Aorta (tissue), 5 donors: ENCODE measurements around the gene CRYGN. TPM values are rescaled to one million over a fixed set of nuclear protein-coding genes. Genes with fewer than 3 reads are reported as not detected.

Experiments used
- ATAC-seq: fragments of 200-7000 bp; cut with Tn5 transposase; one replicate; pipeline ENCODE4 v1.9.1; 2022; ENCODE audit warnings: moderate library complexity; ENCODE audit not compliant: low FRiP score
- DNase-seq, 2 donors: peaks; one replicate each; pipeline ENCODE4 v3.0.0-alpha.2; 2020
- H3K27ac ChIP-seq, 2 donors: one replicate each; pipeline ENCODE4 v1.5.1; 2013; ENCODE audit warnings: low read length in 2 of 2, mild to moderate bottlenecking in 2 of 2, moderate library complexity in 2 of 2, control low read depth in 1 of 2, inconsistent platforms in 1 of 2, low read depth in 1 of 2
- H3K27me3 ChIP-seq, 2 donors: one replicate each; pipeline ENCODE4 v1.6.1; 2013; ENCODE audit warnings: control low read depth in 1 of 2, low read length in 1 of 2, mild to moderate bottlenecking in 1 of 2, moderate library complexity in 1 of 2; ENCODE audit not compliant: insufficient read depth in 2 of 2, control insufficient read depth in 1 of 2
- H3K36me3 ChIP-seq, 2 donors: one replicate each; pipeline ENCODE4 v1.6.1; 2013; ENCODE audit warnings: control low read depth in 1 of 2, low read length in 1 of 2, mild to moderate bottlenecking in 1 of 2; ENCODE audit not compliant: insufficient read depth in 2 of 2, control insufficient read depth in 1 of 2
- H3K4me1 ChIP-seq, 2 donors: one replicate each; pipeline ENCODE4 v1.6.1; 2013; ENCODE audit warnings: low read length in 2 of 2, control low read depth in 1 of 2, mild to moderate bottlenecking in 1 of 2, moderate library complexity in 1 of 2; ENCODE audit not compliant: insufficient read depth in 2 of 2, control insufficient read depth in 1 of 2
- H3K4me3 ChIP-seq, 2 donors: one replicate each; pipeline ENCODE4 v1.5.1; 2013; ENCODE audit warnings: low read length in 2 of 2, control low read depth in 1 of 2, mild to moderate bottlenecking in 1 of 2
- H3K9me3 ChIP-seq: one replicate; pipeline ENCODE4 v1.6.1; 2013; ENCODE audit warnings: mild to moderate bottlenecking, low read length; ENCODE audit not compliant: control insufficient read depth
- WGBS, 2 donors: extraction: QIAGEN DNeasy Blood & Tissue Kit; methylation state at CpG; one replicate each; pipeline ENCODE4 v1.1.7; 2013; 5-methylcytosine and 5-hydroxymethylcytosine counted together
- intact Hi-C, 2 donors: fragments of 100-400 bp; cut with DNase I; formaldehyde crosslinking; loops; one replicate each; pipeline versions ENCODE4 v1.14.2 to v1.15.0; 2022
- polyA plus RNA-seq, 2 donors: library from polyadenylated mRNA; stranded (reverse); fragments of 200-250 nt; gene quantifications; one replicate each; pipeline ENCODE4 v1.2.3, GENCODE V29; 2013
- total RNA-seq, 2 donors: library from RNA; stranded (reverse); fragmentation: NEBNext Ultra II Directional; extraction: Animal tissue kit (Norgen Biotek cat#: 25700); gene quantifications; one replicate each; pipeline ENCODE4 v1.2.1, GENCODE V29; 2021
- donor health status: healthy with polysubstance abuse.
- donor health status: Bipolar disorder and iron deficiency.
- donor health status: DM: no; HTN: no; CAD: no.
- donor health status: DM: no; HTN: no; CAD: no.
- donor health status: DM: yes; HTN: yes; CAD: no.

CRYGN gene
- total and polyA plus RNA-seq, 4 donors, result 0.56 to 1.7 (median 1.1) TPM

GRCh38 chr7:151416941-151417315 lies 23.0 kb downstream of the CRYGN start:
- no peaks in the 10 kb centered on the region for H3K36me3 ChIP-seq
- peaks cover 6% of the 10 kb centered on the region for H3K9me3 ChIP-seq
- no peak overlapping the region for H3K4me3 ChIP-seq
- no peaks in the 10 kb centered on the region for H3K4me1 ChIP-seq
- intact Hi-C loops, result no loop called here
- H3K27me3 ChIP-seq, result no peaks in the 10 kb centered on the region
- no peak for DNase-seq
- 63 to 78% methylated on average over 11 of the region's 11 CpGs for WGBS, 2 donors
- no peak for ATAC-seq
- no peak overlapping the region for H3K27ac ChIP-seq

- H3K36me3 ChIP-seq, result no peaks in the 10 kb centered on the region
- WGBS, 2 donors, result 90 to 91% methylated on average over 10 of the region's 10 CpGs
- DNase-seq, result peak; percentile 9 to 51
- no peak overlapping the region for H3K27ac ChIP-seq
- no peaks in the 10 kb centered on the region for H3K27me3 ChIP-seq
- no peak for ATAC-seq
- H3K4me3 ChIP-seq, result no peak overlapping the region
- no peaks in the 10 kb centered on the region for H3K4me1 ChIP-seq
- intact Hi-C loops, result no loop called here
- H3K9me3 ChIP-seq, result peaks cover 5% of the 10 kb centered on the region
These were observed 23.6 kb downstream of the CRYGN start for GRCh38 chr7:151416112-151416940.

GRCh38 chr7:151415375-151416105 lies 24.4 kb downstream of the CRYGN start:
- H3K36me3 ChIP-seq, result no peaks in the 10 kb centered on the region
- no peaks in the 10 kb centered on the region for H3K4me1 ChIP-seq
- no peak overlapping the region for H3K27ac ChIP-seq
- peaks cover 5% of the 10 kb centered on the region for H3K9me3 ChIP-seq
- H3K4me3 ChIP-seq, result no peak overlapping the region
- 80 to 81% methylated on average over 3 of the region's 3 CpGs for WGBS, 2 donors
- DNase-seq, result peak in 1 of 2 donors; percentile 33
- intact Hi-C loops, result no loop called here
- no peak for ATAC-seq
- H3K27me3 ChIP-seq, result no peaks in the 10 kb centered on the region

GRCh38 chr7:151413241-151413640 lies 26.7 kb downstream of the CRYGN start:
- H3K4me3 ChIP-seq, result no peak overlapping the region
- intact Hi-C loops, result no loop called here
- no peak for ATAC-seq

GRCh38 chr7:151412318-151412717 lies 27.6 kb downstream of the CRYGN start:
- H3K36me3 ChIP-seq, result no peaks in the 10 kb centered on the region
- no peak overlapping the region for H3K27ac ChIP-seq
- H3K27me3 ChIP-seq, result peaks cover 0 to 2% of the 10 kb centered on the region in 2 donors
- no peaks in the 10 kb centered on the region for H3K4me1 ChIP-seq
- WGBS, 2 donors, result 80 to 83% methylated on average over 4 of the region's 4 CpGs
- H3K4me3 ChIP-seq, result no peak overlapping the region
- no peak for DNase-seq
- no peak for ATAC-seq
- intact Hi-C loops, result no loop called here
- no peaks in the 10 kb centered on the region for H3K9me3 ChIP-seq

More at GRCh38 chr7:151413241-151413640, 26.7 kb downstream of the CRYGN start:
- no peaks in the 10 kb centered on the region for H3K9me3 ChIP-seq
- no peak for DNase-seq
- H3K4me1 ChIP-seq, result no peaks in the 10 kb centered on the region
- H3K27ac ChIP-seq, result no peak overlapping the region
- no peaks in the 10 kb centered on the region for H3K36me3 ChIP-seq
- H3K27me3 ChIP-seq, result peaks cover 0 to 2% of the 10 kb centered on the region in 2 donors
- WGBS, 2 donors, result 94 to 98% methylated on average over 4 of the region's 4 CpGs

- WGBS, 2 donors, result 85 to 91% methylated on average over 6 of the region's 6 CpGs
- no peaks in the 10 kb centered on the region for H3K9me3 ChIP-seq
- no peak for DNase-seq
- H3K36me3 ChIP-seq, result no peaks in the 10 kb centered on the region
- no peaks in the 10 kb centered on the region for H3K4me1 ChIP-seq
- ATAC-seq, result no peak
- H3K27me3 ChIP-seq, result peaks cover 0 to 2% of the 10 kb centered on the region in 2 donors
- intact Hi-C loops, result no loop called here
- H3K27ac ChIP-seq, result no peak overlapping the region
- no peak overlapping the region for H3K4me3 ChIP-seq
These were observed 28.4 kb downstream of the CRYGN start for GRCh38 chr7:151411551-151411950.

GRCh38 chr7:151410405-151411390 lies 29.2 kb downstream of the CRYGN start:
- WGBS, 2 donors, result 30 to 31% methylated on average over 52 to 55 of the region's 55 CpGs
- Histone ChIP-seq H3K27ac (no peak overlapping the region), H3K36me3 (no peaks in the 10 kb centered on the region), H3K27me3 (peaks cover 0 to 2% of the 10 kb centered on the region in 2 donors), H3K4me1 (no peaks in the 10 kb centered on the region), H3K4me3 (peak overlapping the region in 1 of 2 donors; percentile 27), H3K9me3 (no peaks in the 10 kb centered on the region)
- DNase-seq, result no peak
- ATAC-seq, result peak; percentile 33
- intact Hi-C loops, result no loop called here

- Histone ChIP-seq H3K36me3 (no peaks in the 10 kb centered on the region), H3K9me3 (no peaks in the 10 kb centered on the region), H3K27ac (no peak within 1 kb of the TSS), H3K4me3 (peak within 1 kb of the TSS in 1 of 2 donors; percentile 27), H3K27me3 (peaks cover 0 to 2% of the 10 kb centered on the region in 2 donors), H3K4me1 (no peaks in the 10 kb centered on the region)
- DNase-seq, result no peak
- WGBS, 2 donors, result 0 to 1% methylated on average over 40 to 75 of the region's 75 CpGs
- intact Hi-C loops, result no loop called here
- ATAC-seq, result peak; percentile 23
These were observed 30.1 kb downstream of the CRYGN start, which contains the start of gene WDR86 for GRCh38 chr7:151409667-151410404. Gene WDR86, minus strand, starts transcription at chr7:151410038. Its CDS starts 449 bp downstream, at chr7:151409589.
